Right lobe of liver (tissue), 4 donors: ENCODE results near the gene TPRN.
A peak's percentile ranks its signal among the peaks of the same experiment; 100 is the strongest.

ENCODE experiments used
- CTCF ChIP-seq, 4 donors: fragments of 200-600 bp in 3 of 4; fragments of 450-650 bp in 1 of 4; IDR thresholded peaks; one replicate each; pipeline versions ENCODE4 v1.5.1 to v1.8.0; 2016 to 2022; ENCODE audit warnings: antibody characterized with exemption in 4 of 4, mild to moderate bottlenecking in 2 of 4
- POLR2A ChIP-seq: fragments of 450-650 bp; IDR thresholded peaks from one replicate; pipeline ENCODE4 v1.6.1; 2017; ENCODE audit warnings: antibody characterized with exemption, mild to moderate bottlenecking
- donor health status: DM: no; HTN: no; CAD: no.
- donor health status: DM: no; HTN: no; CAD: no.
- donor health status: DM: no; HTN: yes; CAD: no.

GRCh38 chr9:137176302-137177182, 24.0 kb downstream of the TPRN start:
- TF ChIP-seq CTCF (IDR thresholded peaks at IDR 0.05) (peak; percentile 45 to 58 (median 52)), POLR2A (no peak)
